Pancreas (tissue), 10 donors: Measurements from ENCODE around the gene IQSEC1. TPM values are rescaled to one million over a fixed set of nuclear protein-coding genes. Genes with fewer than 3 reads are reported as not detected.

Source experiments
- ATAC-seq, 4 donors: fragments of 200-7000 bp; cut with Tn5 transposase; one replicate each; pipeline versions ENCODE4 v1.8.0 to v1.9.1; 2020; ENCODE audit warnings: mild to moderate bottlenecking in 4 of 4, moderate library complexity in 4 of 4
- DNase-seq, 6 donors: peaks; one replicate each; pipeline ENCODE4 v3.0.0-alpha.2; 2020
- FAIRE-seq: peaks from 2 replicates; lab custom pipeline; 2012; peaks lifted over from hg19 to GRCh38; lab: Jason Lieb, UNC
- H3K27ac ChIP-seq, 4 donors: fragments of 200-600 bp; sonication (generic); 1 replicate in 3 of 4; 2 replicates in 1 of 4; pipeline versions ENCODE4 v1.5.0 to v1.8.0; 2020
- H3K27me3 ChIP-seq, 4 donors: fragments of 200-600 bp; one replicate each; pipeline ENCODE4 v1.8.0; 2021
- H3K36me3 ChIP-seq, 3 donors: fragments of 200-600 bp; sonication (generic) in 1 of 3; one replicate each; pipeline versions ENCODE4 v1.5.0 to v1.8.0; 2020 to 2021
- H3K4me1 ChIP-seq, 3 donors: fragments of 200-600 bp; one replicate each; pipeline ENCODE4 v1.8.0; 2021
- H3K4me3 ChIP-seq, 4 donors: fragments of 200-600 bp; sonication (generic) in 2 of 4; one replicate each; pipeline versions ENCODE4 v1.5.0 to v1.8.0; 2020 to 2021
- H3K9me3 ChIP-seq, 4 donors: fragments of 200-600 bp; one replicate each; pipeline ENCODE4 v1.8.0; 2021
- CTCF ChIP-seq, 4 donors: fragments of 200-600 bp; sonication (generic) in 3 of 4; IDR thresholded peaks; one replicate each; pipeline versions ENCODE4 v1.5.0 to v1.8.0; 2021; ENCODE audit warnings: antibody characterized with exemption in 4 of 4
- WGBS, 2 donors: extraction: QIAGEN DNeasy Blood & Tissue Kit; methylation state at CpG; one replicate each; pipeline ENCODE4 v1.1.7; 2013; 5-methylcytosine and 5-hydroxymethylcytosine counted together
- intact Hi-C, 3 donors: fragments of 100-400 bp; cut with DNase I; formaldehyde crosslinking; loops; one replicate each; pipeline versions ENCODE4 v1.11.1 to v1.14.2; 2022
- polyA plus RNA-seq, 2 donors: library from polyadenylated mRNA; stranded (reverse); fragments of 200-250 nt; gene quantifications; one replicate each; pipeline ENCODE4 v1.2.3, GENCODE V29; 2013
- total RNA-seq, 6 donors: library from RNA; stranded (reverse); fragmentation: NEBNext Ultra II Directional in 4 of 6; extraction: Animal tissue kit (Norgen Biotek cat#: 25700) in 4 of 6; gene quantifications; one replicate each; pipeline versions ENCODE4 v1.2.1 to v1.2.4, GENCODE V29; 2021 to 2023
- donor health status: healthy with polysubstance abuse.
- donor health status: DM: no; HTN: no; CAD: no; lungs with moderate emphysema.
- donor health status: DM: no; HTN: no; CAD: no.
- donor health status: control.
- donor health status: control.
- donor health status: Bipolar disorder and iron deficiency.
- donor health status: DM: yes; HTN: yes; CAD: no.
- donor health status: DM: no; HTN: no; CAD: no.
- donor health status: DM: no; HTN: no; CAD: no.
- donor health status: DM: yes; HTN: yes; CAD: no.

Gene IQSEC1
- total and polyA plus RNA-seq, 8 donors = 15.0 to 27.9 (median 23.1) TPM

GRCh38 chr3:12925648-12926047 is 147.6 kb downstream of the IQSEC1 start:
- H3K36me3 ChIP-seq = peaks cover 2 to 46% (median 8%) of the 10 kb centered on the region in 3 donors
- intact Hi-C loops = no loop called here
- ATAC-seq (no peak), DNase-seq (no peak), FAIRE-seq (no peak)
- H3K27ac ChIP-seq = no peak overlapping the region
- no peak overlapping the region for H3K4me3 ChIP-seq
- no peak for TF ChIP-seq CTCF (IDR thresholded peaks at IDR 0.05)
- WGBS, 2 donors = 92 to 94% methylated on average over 7 of the region's 7 CpGs
- no peaks in the 10 kb centered on the region for H3K27me3 ChIP-seq
- no peaks in the 10 kb centered on the region for H3K9me3 ChIP-seq
- H3K4me1 ChIP-seq = no peaks in the 10 kb centered on the region

GRCh38 chr3:12924437-12924836 is 148.8 kb downstream of the IQSEC1 start:
- DNase-seq (no peak), FAIRE-seq (no peak), ATAC-seq (no peak)
- H3K4me1 ChIP-seq = no peaks in the 10 kb centered on the region
- no peak overlapping the region for H3K27ac ChIP-seq
- H3K9me3 ChIP-seq = no peaks in the 10 kb centered on the region
- H3K27me3 ChIP-seq = no peaks in the 10 kb centered on the region
- H3K36me3 ChIP-seq = peaks cover 2 to 48% (median 8%) of the 10 kb centered on the region in 3 donors
- no peak for TF ChIP-seq CTCF (IDR thresholded peaks at IDR 0.05)
- intact Hi-C loops = no loop called here
- WGBS, 2 donors = 93 to 94% methylated on average over 22 of the region's 22 CpGs
- H3K4me3 ChIP-seq = no peak overlapping the region

- no peaks in the 10 kb centered on the region for H3K9me3 ChIP-seq
- TF ChIP-seq CTCF (IDR thresholded peaks at IDR 0.05) = no peak
- intact Hi-C loops = no loop called here
- DNase-seq (no peak), FAIRE-seq (no peak), ATAC-seq (no peak)
- no peak overlapping the region for H3K27ac ChIP-seq
- H3K27me3 ChIP-seq = no peaks in the 10 kb centered on the region
- 84 to 86% methylated on average over 10 to 11 of the region's 11 CpGs for WGBS, 2 donors
- H3K36me3 ChIP-seq = peaks cover 2 to 48% (median 8%) of the 10 kb centered on the region in 3 donors
- H3K4me3 ChIP-seq = no peak overlapping the region
- H3K4me1 ChIP-seq = no peaks in the 10 kb centered on the region
Observed at GRCh38 chr3:12922881-12923431, 150.3 kb downstream of the IQSEC1 start.

- DNase-seq (no peak), FAIRE-seq (no peak), ATAC-seq (no peak)
- H3K36me3 ChIP-seq = peaks cover 2 to 48% (median 8%) of the 10 kb centered on the region in 3 donors
- H3K9me3 ChIP-seq = no peaks in the 10 kb centered on the region
- intact Hi-C loops = no loop called here
- no peaks in the 10 kb centered on the region for H3K4me1 ChIP-seq
- H3K4me3 ChIP-seq = no peak overlapping the region
- H3K27me3 ChIP-seq = no peaks in the 10 kb centered on the region
- WGBS, 2 donors = 82 to 85% methylated on average over 7 of the region's 7 CpGs
- TF ChIP-seq CTCF (IDR thresholded peaks at IDR 0.05) = no peak
- H3K27ac ChIP-seq = no peak overlapping the region
Observed at GRCh38 chr3:12922306-12922705, 150.9 kb downstream of the IQSEC1 start.

- intact Hi-C loops = no loop called here
- no peak for TF ChIP-seq CTCF (IDR thresholded peaks at IDR 0.05)
- WGBS, 2 donors = 91 to 94% methylated on average over 8 of the region's 8 CpGs
- H3K27me3 ChIP-seq = no peaks in the 10 kb centered on the region
- H3K9me3 ChIP-seq = no peaks in the 10 kb centered on the region
- ATAC-seq (no peak), FAIRE-seq (no peak), DNase-seq (no peak)
- H3K4me1 ChIP-seq = no peaks in the 10 kb centered on the region
- no peak overlapping the region for H3K4me3 ChIP-seq
- H3K27ac ChIP-seq = no peak overlapping the region
- peaks cover 2 to 48% (median 8%) of the 10 kb centered on the region in 3 donors for H3K36me3 ChIP-seq
Observed at GRCh38 chr3:12921736-12922135, 151.5 kb downstream of the IQSEC1 start.
